GM19328 (cell line): Measurements from ENCODE around the gene CNFN.

Experiments used
- ATAC-seq: cut with Tn5 transposase; IDR thresholded peaks from one replicate; pipeline ENCODE4 v1.9.1; 2021; ENCODE audit warnings: mild to moderate bottlenecking, moderate library complexity; ENCODE audit not compliant: unreplicated experiment

Gene CNFN

DNA sequence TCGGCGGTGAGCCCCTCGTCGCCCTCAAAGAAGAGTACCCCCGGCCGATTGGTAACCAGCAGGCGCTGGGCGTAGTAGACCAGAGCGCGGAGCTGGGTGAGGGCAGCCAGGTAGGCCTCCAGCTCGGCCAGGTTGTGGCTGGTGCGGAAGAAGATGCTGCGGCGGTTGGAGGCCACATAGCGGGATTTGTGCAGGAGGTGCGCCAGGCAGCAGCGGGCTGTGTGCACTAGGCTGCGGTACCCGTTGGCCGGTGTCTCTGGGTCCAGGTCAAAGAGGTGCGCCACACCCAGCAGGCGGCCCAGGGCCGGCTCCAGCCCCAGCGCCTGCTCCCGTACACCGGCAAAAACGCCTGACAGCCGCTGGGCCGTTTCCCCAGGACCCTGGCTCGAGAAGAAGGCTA, 20.3 kb upstream of the CNFN start:
- ATAC-seq = no peak

DNA sequence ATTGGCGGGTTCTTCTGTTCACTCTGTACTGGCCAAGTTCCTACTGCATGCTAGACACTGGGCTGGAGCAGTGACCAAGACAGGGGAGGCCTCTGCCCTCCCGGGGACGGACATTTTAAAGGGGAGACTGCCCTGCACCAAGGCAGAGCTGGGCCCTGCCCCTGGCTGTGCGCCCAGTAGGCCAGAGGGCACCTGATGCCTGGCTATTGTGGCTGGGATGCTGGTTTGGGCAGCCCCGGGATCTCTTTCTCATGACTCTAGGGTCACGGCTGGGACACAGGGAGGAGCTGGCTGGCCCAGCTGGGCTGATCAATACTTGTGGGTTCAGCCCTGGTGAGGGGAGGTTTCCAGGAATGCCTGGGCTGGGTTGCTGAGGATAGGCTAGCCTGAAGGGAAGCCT, 19.4 kb upstream of the CNFN start:
- ATAC-seq = no peak

DNA sequence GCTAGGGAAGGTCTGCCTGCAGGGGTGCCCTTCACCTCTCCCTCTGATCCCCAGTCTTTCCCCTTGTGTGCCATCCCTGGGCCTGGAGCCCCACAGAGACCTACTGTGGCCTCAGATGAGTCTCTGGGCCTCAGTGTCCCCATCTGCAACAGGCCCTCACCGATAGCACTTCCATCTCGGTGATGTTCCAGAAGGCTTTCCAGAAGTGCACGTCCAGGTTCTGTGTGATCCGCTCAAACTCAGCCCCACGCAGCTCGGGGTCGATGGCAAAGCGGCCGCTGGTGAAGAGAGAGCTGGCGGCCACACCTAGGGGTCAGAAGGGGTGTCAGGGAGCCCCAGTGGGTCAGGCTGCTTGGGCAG, 17.7 kb upstream of the CNFN start:
- no peak for ATAC-seq

DNA sequence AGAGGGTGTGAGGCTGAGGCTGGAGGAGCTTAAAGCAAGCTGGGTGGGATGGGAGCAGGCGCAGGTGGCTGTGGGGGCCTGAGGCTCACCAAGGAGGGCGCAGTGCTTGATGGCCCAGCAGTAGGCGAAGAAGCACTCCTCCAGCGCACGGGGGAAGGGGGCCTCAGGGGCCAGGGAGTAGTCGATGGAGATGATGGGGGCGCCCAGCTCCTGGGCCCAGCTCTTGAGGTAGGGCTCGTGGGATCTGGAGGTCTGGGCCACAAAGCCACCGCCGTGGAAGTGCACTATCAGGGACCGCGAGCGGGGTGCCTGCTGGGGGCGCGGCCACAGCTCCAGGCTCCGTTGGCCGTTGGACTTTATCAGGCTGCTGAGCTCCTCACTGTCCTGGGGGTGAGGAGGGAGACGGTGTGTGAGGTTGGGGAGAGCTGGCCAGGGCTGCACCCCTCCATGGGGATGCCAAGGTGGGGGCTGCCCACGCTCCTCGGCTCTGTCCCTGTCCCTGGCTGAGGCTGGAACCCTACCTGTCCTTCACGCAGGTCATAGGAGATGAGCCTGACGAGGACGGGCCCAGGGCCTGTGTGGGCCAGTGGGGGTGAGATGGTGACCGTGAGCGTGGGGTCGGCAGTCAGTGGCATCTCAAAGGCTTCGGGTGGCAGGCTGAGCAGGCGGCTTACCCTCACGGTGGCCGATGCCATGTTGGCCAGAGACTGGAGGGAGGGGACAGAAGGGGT, 17.2 kb upstream of the CNFN start:
- ATAC-seq = no peak

DNA sequence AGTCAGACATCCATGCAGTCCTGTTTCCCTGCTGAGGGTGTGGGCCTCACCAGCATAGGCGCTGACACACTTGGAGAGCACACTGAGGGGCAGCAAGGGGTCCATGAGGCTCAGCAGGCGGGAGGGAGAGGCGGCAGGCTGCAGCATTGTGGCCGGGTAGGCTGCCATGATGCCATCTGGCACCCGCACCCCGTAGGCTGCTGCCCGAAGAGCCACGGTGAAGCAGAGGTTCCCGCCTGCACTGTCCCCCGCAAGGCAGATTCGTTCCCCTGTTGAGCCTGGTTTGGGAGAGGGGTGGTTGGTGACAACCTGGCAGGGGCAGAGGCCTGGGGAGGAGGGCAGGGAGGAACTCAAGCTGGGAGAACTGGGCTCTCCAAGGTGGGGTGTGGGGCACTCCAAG, 16.0 kb upstream of the CNFN start:
- ATAC-seq = no peak

DNA sequence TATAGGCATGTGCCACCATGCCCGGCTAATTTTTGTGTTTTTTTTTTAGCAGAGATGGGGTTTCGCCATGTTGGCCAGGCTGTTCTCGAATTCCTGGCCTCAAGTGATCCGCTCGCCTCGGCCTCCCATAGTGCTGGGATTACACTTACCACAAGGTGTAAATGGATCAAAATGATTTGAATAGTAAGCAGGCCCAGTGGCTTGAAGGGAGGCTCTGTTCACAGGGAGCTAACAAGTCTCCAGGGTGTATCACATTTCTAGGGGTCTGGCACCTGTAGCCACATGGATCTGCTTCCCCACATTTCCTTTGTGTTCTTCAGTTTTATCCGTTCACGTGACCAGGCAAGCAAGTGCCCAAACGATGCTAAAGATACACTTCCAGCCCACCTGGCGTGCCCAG, 13.5 kb upstream of the CNFN start:
- no peak for ATAC-seq

DNA sequence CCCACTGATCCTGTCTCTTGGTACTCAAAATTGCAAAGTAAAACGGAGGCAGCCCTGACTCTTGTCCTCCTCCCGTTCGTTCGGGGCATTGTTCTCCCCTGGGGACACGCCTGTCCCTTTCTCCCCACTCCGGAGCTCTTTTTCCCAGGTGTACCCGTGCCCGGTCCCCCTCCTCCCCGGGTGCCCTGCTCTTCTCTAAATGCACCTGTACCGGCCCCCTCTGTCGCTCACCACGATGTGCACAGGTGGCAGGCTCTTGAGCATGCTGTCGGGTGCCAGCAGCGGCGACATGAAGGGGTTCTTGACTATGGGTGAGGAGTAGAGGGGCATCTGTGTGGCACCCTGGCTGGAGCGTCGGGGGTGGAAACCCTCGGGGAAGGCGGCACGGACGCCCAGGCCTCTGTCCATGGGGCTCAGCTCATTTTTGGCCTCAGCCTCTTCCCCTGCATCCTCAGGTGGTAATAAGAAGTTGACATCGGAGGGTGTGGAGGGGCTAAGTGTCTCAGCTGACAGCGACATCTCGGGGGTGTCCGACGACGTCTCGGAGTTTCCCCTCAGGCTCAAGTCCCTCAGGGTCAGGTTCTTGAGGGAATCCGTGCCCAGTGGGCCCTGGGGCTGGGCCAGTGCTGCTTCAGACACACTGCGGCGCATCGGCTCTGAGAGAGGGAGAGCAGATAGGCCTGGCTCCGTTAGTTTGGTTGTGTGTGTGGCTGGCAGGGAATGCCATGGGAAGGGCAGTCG, 12.4 kb upstream of the CNFN start:
- ATAC-seq = no peak

DNA sequence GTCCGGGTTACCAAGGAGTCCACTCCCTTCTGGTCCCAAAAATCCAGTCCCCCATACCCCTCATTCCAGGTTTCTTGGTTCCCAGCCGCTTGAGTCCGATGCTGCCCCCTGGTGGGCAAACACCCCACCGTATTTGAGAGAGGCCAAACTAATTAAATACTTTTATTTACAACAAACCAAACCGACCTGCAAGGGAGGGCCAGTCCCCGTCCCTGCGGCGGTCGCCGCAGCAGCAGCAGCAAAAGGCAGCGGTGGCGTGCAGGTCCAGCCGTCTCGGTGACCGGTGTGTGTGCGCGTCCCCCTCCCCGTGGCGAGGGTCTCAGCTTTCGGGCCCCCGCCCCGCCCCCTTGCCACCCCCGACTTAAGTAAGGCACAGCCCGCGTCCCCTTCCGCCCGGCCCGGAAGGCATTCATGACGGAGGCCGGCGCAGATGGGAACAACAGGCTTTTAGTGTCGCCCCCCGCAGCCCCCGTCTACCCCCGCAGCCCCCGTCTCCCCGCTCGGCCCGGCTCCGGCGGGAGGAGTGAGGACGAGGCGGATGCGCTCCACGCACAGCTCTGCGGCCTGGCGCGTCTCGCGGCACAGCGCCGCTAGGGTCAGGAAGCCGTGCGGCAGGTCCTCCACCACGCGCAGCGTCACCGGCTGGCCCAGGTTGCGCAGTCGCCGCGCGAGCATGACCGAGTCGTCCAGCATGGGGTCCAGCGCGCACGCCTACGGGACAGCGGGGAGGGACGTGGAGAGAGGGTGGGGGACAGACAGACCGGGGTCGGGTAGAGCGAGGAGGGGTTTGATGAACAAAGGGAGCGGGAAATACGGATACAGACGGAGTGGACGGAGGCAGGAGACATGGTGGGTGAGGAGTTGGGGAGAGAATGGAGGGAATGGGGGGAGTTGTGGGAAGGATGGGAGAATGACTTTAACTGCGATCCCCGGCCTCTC, 11.5 kb upstream of the CNFN start:
- no peak for ATAC-seq

DNA sequence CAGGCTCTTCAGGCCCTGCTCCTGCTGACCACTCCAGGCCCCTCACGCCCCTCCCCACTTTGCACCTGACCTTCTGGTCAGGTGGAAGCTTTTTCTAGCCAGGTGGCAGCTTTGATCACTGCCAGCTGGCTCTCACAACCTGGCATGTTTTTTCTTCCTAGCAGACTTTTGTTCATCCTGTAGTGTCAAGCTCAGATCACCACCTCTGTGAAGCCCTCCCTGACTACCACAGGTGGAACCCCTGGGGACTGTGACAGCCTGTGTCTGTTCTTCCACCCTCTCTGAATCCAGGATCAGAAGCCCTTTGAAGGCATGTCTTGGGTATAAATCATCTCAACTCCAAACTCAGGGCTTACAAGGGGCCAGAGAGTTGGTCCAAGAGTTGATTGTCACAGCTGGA, 10.3 kb upstream of the CNFN start:
- ATAC-seq = no peak

DNA sequence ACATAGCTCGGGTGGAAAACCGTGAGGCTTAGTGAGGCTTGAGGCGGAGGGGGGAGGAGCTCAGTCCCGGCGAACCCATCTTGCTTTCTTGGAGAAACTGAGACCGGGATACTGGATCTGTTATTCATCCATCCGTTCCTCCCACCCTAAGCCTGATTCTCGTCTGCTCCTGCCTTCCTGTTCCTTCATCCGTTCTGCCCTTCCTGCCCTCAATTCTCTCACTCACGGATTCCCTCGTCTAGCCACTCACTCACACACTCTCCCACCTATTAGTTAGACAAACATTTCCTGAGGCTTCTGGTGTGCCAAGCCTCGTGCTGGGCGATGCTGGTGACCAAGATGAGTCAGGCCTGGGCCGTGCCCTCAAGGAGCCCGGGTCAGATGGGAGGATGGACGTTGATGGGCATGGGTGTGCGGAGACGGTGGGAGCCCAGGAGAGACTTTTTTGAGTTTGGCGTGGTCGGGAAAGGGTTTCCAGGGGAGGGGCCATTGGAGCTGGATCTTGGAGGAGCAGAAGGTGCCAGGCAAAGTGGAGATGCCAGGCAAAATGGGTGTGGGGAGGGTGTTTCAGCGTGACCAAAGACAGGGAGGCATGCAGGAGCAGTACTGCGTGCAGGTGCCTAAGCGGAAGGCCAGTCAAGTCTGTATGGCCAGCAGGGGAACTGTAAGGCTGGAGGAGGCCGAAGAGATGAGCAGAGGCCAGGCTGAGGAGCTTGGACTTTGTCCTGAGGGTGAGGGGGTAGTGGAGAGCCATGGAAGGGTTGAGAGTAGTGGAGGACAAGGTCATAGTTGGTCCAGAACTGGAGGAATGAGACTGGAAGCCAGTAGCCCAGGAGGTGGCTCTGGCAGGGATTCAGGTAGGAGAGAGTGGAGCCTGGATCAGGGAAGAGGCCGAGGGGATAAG, 7.4 kb upstream of the CNFN start:
- ATAC-seq = no peak

DNA sequence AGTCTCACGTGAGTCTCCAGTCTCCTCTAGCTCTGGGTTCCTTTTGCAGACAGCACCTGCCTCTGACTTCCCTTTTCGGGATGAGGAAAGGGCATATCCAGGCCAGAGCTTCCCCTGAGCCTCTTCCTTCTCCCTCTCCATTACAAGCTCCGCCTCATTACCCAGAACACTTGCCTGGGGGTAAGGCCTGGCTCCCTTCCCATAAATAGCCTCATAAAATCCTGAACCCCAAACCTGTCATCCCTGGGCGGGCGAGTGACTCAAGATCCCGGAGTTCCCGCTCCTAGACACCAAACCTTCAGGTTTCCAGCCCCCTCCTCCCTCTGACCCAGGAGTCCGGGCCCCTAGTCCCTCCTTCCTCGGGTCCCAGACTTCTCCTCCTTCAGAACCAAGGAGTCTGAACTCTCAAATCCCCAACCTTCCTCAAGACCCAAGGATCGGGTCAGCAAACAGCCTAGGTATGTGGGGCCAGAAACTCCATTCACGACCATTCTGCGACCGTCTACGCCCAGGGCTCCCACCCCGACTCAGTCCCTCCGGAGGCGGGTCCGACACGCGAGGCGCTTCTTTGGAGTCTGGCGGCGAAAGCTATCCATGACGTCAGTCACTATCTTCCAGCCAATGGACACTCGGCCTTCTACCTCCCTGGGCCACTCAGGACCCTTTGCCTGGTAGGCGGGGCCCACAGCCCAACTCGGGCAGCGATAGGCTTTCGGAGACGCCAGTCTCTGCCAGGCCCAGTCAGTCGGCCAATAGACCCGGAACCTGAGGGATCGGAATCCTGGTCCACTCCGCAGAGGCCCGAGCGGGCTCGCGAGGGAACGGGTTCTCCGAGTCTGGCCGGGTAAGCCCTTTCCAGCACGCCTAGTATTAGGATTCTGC, 6.5 kb upstream of the CNFN start:
- ATAC-seq = peak; percentile 98

DNA sequence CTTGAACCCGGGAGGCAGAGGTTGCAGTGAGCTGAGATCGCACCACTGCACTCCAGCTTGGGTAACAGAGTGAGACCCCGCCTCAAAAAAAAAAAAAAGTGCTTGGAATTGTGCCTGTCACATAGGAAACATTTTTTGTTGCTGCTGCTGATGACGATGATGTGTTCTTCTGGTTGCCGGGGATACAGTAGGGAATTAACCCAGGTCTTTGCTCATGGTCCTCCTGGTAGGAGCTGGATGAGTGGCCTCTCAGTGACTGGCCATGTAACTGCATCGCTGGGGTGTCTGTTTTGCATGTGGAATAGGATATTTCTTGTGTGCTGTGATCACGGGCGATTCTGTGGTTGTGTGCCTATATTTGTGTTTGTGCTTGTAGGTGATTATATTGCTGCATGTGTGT, 4.7 kb upstream of the CNFN start:
- ATAC-seq = no peak

DNA sequence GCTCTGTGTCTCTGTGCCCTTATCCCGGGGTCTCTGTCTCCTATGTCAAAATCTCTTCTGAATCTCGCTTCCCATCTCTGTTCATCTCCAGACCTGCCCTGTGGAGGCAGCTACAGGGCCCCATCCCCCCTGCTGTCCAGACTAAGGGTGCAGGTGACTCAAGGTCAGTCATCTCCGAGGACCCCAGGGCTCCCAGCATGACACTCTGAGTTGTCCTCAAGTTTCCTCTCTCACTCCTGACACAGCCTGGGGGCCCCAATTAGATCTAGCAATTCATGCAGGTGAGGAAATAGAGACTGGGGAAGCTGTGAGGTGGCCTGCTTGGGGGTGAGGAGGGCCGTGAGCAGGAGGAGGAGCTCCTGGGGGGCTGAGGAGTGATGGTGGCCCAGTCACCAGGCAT, 2.1 kb upstream of the CNFN start:
- no peak for ATAC-seq

DNA sequence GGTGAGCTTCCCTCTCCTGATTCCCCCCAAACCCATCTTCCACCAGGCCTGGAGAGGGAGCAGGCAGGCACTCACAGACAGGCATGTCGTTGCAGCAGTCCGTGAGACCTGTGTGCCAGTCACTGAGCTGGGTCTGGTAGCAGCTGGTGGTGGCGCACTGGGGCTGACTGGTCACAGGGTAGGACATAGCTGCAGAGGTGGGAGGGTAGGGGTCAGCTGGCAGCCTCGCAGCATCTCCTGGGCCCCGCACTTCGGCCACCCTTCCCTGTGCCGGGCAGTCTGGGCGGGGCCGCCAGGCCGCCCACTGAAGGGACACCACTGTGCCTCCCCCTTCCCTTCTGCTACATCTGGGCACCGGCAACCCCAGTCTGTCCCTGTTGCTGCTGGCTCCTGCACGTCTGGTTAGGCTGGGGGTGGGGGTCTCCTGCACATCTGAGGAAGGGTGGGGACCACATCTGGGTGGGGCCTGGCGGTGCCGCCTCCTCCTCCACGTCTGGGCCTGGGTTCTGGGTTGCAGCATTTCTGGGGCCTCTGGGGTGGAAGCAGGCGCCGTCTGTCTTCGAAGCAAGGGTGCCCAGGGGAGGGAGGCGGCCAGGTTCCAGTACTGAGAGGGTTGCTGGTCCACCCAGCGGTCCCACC, 1.1 kb downstream of the CNFN start:
- ATAC-seq = no peak

DNA sequence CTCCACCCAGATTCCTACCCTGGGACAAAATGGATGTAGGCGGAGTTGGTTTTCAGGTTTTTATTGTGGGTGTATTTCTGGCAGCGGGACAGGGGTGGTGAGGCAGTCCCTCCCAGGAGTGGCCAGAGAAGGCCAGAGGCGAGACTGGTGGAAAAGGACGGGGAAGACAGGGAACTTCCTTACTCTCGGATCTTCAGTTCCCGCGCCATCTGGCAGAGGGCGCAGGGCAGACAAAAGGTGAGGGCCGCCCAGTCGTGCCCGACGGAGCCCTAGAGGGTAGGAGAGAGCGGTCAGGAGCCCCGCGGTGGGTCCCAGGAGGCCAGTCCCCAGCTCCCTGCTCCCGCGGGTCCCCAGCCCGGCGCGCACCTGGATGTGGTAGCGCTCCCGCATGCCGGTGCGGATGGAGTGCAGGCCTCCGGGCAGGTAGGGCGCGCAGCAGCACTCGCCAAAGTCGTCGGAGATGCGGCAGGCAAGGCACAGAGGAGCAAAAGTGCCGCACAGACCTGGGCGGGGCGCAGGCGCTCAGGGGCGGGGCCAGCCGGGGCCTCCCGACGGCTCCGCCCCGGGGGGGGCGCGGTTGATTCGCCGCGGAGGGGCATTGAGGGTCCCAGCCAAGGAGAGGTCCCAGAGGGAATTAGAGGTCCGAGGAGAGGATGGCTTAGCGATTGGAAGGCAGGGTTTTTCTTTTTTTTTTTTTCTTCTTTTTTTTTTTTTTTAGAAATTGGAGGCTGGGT, 3.0 kb downstream of the CNFN start:
- no peak for ATAC-seq

DNA sequence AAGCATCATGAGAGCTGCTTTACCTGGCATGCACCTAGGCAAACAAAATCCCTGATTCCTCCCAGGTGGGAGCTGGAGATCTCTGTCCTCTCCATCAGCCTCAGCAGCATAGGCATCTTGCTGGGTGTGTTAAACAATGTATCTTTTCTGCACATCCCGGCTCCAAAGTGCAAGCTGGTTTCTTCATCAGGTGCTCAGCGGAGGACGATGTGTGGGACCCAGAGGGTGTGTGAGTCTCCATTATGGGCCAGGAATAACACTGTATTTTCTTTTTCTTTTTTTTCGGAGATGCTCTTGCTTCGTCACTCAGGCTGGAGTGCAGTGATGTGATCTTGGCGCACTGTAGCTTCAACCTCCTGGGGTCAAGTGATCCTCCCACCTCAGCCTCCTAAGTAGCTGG, 9.9 kb downstream of the CNFN start:
- ATAC-seq = no peak

DNA sequence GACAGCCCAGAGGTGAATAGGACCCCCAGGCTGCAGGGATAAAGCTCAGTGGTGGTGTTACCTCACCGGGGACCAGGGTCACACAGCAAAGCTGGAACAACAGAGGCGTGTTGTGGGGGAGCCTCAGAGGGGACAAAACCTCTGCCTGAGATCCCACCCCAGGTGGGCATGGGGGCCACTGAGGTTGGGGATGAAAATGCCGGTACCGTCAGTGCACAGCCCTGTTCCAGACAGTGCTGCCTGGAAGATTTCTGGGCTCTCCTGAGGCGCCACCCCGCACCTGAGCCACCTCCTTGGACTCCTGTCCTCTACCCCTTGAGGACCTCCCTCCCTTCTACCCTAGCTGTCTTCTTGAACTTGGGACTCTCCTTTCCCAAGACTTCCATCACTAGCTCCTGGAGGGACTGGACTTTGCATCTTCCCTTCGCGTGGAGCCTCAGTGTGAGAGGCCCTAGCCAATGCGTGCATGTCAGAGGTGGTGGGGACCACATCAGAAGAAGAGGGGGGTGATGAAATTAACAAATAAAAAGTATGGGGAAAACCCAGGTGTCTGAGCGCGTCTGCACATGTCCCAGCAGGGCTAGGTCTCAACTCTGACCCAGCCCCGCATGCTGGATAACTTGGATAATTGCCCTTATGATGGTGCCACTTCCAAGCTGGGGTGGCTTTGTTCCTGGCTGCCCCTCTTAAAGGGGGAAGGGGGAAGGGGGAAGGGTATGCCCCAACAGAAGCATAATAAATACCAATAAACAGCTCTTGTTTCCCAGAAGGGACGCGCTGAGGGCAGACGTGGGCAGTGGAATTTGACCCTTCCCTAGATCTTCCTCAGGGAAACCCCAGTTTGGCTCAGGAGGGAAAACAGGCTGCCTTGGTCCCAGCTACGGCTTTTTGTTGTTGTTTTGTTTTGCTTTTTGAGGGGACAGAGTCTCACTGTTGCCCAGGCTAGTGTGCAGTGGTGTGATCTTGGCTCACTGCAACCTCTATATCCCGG, 11.6 kb downstream of the CNFN start:
- no peak for ATAC-seq
